HFF-Myc (cell line): ENCODE measurements around the gene SLCO1A2.

ENCODE experiments used
- DNase-seq: peaks from one replicate; pipeline ENCODE4 v3.0.0-alpha.2; 2011; ENCODE audit warnings: low read depth; ENCODE audit errors: extremely low read depth
- H3K4me3 ChIP-seq: replicated peaks from 2 replicates; pipeline ENCODE4 v1.5.1; 2011; ENCODE audit warnings: low read depth, mild to moderate bottlenecking, control low read depth, low read length
- TF ChIP-seq, protein P1 (sequence below): IDR thresholded peaks from 2 replicates; pipeline ENCODE4 v1.5.1; 2012; ENCODE audit warnings: mild to moderate bottlenecking, low read depth, low read length, control low read depth; ENCODE audit errors: missing control alignments

The SLCO1A2 gene

DNA sequence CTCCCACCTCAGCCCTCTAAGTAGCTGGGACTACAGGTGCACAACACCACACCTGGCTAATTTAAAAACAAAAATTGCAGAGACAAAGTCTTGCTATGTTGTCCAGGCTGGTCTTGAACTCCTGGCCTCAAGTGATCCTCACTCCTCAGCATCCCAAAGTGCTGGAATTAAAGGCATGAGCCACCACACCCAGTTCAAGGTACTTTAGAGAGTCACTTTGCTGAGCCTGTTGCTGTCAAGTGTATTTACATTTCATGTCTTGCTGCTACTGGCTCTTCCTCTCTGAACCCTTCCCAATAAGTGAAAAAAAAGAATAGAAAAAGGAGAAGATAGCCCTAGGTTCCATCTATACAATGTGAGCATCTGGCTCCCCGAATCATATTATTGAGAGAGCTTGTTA, 38.4 kb downstream of the SLCO1A2 start:
- DNase-seq: no peak
- H3K4me3 ChIP-seq: no peak overlapping the region
- TF ChIP-seq, protein P1, sequence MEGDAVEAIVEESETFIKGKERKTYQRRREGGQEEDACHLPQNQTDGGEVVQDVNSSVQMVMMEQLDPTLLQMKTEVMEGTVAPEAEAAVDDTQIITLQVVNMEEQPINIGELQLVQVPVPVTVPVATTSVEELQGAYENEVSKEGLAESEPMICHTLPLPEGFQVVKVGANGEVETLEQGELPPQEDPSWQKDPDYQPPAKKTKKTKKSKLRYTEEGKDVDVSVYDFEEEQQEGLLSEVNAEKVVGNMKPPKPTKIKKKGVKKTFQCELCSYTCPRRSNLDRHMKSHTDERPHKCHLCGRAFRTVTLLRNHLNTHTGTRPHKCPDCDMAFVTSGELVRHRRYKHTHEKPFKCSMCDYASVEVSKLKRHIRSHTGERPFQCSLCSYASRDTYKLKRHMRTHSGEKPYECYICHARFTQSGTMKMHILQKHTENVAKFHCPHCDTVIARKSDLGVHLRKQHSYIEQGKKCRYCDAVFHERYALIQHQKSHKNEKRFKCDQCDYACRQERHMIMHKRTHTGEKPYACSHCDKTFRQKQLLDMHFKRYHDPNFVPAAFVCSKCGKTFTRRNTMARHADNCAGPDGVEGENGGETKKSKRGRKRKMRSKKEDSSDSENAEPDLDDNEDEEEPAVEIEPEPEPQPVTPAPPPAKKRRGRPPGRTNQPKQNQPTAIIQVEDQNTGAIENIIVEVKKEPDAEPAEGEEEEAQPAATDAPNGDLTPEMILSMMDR: no peak

DNA sequence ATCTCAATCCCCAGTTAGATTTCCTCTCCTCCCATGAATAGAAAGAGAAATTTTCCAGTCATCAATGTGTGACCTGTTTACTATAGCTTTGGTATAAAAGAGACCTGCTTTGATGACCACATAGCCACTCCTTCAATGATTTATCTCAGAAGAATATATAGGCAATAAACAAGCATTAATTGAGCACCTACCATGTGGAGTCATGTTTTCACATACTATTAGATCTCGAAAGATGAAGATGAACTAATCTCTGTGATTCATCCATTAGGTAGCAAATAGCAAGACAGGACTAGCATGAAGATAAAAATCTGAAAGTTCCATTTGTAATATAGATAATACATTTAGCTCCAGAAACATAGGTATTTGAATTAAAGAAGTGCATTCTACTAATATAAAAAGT, 40.5 kb downstream of the SLCO1A2 start:
- H3K4me3 ChIP-seq: no peak overlapping the region
- DNase-seq: no peak
- TF ChIP-seq, protein P1: no peak

DNA sequence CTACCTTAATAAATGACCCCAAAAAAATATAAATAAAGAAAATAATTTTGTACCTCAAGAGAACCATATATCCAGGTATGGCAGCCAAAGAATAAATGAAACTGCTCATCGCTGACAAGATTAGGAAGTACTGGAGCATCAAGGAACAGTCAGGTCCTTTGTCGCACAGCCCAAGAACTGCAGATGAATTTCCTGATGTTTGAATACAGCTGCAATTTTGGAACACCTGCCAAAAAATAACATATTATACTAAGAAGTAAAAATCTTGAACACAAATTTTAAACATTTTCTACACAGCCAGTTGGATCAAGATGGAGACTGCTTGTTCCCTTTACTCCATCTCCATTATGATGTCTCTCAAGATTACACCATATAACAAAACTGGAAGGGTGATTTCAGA, 42.6 kb downstream of the SLCO1A2 start:
- TF ChIP-seq, protein P1: no peak
- H3K4me3 ChIP-seq: no peak overlapping the region
- DNase-seq: no peak

DNA sequence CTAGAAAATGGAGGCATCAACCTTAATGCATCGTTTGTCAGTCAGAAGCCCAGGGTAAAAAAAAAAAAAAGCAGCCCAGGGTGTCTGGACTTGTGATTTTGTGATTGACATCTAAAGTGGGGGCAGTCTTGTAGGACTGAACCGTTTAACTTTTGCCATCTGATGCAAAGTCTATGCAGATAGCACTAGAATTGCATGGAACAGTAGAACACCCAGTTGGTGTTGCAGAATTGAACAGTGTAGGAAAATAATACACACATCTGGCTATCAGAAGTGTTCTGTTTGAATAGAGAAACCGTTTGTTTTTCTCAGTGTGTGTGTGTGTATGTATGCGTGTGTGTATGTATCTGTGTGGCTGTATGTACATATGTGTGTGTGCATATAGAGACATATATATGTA, 45.0 kb downstream of the SLCO1A2 start:
- TF ChIP-seq, protein P1: no peak
- DNase-seq: no peak
- no peak overlapping the region for H3K4me3 ChIP-seq

DNA sequence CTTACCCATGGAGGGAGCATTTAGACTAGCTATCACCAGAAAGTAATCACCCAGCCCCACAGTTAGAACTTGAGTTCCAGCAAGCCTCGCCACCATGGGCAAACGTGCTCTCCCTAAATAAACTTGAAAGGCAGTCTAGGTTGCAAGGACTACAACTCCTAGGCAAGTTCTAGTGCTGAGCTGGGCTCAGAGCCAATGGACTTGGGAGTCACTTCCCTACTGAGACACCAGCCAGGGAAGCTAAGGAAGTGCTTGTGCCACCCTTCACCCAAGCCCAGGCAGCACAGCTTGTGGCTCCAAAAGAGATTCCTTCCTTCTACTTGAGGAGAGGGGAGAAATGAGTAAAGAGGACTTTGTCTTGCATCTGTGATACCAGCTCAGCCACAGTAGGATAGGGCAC, 57.9 kb downstream of the SLCO1A2 start:
- TF ChIP-seq, protein P1: no peak
- no peak overlapping the region for H3K4me3 ChIP-seq
- no peak for DNase-seq

DNA sequence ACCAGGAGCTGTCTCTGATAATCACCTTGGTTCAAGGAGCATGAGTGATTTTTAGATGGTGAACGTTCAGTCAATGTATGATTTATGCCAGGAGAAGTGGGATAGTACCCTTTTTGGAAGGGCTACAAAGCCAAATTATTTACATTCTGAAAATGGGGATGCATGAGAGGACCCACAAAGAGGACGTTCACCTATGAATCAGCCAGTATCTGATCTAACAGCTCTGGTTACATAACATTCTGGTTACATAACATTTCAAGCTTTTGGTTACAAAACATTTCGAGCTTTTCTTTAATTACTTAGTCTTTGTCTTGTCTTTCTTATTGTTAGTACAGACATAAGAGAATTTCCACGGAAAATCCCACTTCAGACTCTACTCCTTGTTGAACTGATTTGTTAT, 68.8 kb downstream of the SLCO1A2 start:
- H3K4me3 ChIP-seq: no peak overlapping the region
- TF ChIP-seq, protein P1: no peak
- DNase-seq: no peak

DNA sequence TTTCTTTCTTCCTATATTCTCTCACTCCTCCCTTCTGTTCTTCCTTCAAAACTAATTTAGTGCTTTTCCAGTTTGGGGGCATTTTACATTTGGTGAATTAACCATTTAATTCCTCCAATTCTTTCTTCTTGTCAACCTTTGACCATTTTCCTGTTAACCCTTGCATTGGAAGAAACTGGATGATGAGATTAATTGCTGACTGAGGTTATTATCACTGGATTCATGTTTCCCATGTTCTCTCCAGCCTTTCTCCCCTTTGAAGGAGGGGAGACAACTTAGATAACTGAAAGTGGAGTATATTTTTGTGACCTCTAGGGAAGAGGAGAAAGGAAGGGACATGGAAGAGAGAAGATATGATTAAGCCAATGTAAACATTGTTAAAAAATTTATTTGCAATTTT, 70.5 kb downstream of the SLCO1A2 start:
- TF ChIP-seq, protein P1: no peak
- no peak for DNase-seq
- H3K4me3 ChIP-seq: no peak overlapping the region
